ENCODE data around the gene FAM193B.

Gene FAM193B

DNA sequence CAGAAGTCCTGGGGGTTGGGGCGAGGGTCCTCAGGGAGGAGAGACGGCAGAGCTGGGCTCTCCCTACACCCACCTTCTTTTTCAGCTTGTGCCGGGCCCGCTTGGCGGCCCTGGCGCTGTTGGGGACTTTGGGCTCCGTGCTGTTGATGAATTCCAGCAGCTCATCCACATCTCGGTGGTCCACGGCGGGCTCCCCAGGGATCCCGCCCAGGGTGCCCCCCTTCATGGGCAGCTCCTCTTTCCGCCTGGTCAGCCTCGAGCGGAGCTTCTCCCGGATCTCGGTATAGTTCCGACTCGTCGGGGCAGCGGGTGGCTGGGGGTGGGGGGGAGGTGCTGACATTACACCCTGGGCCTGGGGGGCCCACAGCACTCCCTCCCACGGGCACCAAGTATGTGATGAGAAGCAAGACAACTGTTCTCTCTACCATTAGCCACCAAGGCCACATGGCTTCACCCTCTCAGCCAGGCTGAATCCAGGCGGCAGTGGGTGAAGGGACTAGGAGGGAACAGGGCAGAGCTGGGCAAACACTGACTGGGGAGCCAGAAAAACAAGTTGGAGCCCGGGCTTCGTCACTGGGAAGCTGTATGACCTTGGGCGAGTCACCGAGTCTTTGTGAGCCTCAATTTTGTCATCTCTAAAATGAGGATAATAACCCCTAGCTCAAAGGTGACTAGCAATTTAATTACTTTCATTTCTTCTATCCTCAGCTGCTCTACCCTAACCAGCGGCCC lies 23.0 kb downstream of the FAM193B start:
- TF ChIP-seq, protein P1, sequence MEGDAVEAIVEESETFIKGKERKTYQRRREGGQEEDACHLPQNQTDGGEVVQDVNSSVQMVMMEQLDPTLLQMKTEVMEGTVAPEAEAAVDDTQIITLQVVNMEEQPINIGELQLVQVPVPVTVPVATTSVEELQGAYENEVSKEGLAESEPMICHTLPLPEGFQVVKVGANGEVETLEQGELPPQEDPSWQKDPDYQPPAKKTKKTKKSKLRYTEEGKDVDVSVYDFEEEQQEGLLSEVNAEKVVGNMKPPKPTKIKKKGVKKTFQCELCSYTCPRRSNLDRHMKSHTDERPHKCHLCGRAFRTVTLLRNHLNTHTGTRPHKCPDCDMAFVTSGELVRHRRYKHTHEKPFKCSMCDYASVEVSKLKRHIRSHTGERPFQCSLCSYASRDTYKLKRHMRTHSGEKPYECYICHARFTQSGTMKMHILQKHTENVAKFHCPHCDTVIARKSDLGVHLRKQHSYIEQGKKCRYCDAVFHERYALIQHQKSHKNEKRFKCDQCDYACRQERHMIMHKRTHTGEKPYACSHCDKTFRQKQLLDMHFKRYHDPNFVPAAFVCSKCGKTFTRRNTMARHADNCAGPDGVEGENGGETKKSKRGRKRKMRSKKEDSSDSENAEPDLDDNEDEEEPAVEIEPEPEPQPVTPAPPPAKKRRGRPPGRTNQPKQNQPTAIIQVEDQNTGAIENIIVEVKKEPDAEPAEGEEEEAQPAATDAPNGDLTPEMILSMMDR (IDR thresholded peaks at IDR 0.05; ENCODE audit: insufficient read depth, low read depth, low read length, missing control alignments), result no peak
- H3K4me3 ChIP-seq (ENCODE audit: low read length), result no peak overlapping the region
- peak; percentile 84 for DNase-seq (ENCODE audit: low read depth)

DNA sequence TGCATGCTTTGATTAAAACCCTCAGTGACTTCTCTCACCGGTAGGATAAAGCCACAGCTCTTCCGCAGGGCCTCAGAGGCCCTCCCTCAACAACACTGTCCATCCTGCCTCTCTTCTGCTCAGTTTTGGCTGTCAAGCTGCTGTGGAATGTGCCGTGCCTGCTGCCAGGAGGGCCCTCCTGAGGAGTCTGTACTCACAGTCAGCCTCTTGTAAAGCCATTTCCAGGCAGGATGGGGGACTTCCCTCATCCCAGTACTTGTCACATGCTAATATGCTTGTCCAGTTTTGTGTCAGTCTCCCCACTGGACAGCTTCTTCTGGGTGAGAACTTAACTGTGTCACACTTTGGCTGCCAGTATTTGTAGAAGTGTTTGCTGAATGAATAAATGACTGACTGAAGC lies 23.7 kb downstream of the FAM193B start:
- no peak for DNase-seq (ENCODE audit: low read depth)
- no peak overlapping the region for H3K4me3 ChIP-seq (ENCODE audit: low read length)
- TF ChIP-seq, protein P1 (IDR thresholded peaks at IDR 0.05; ENCODE audit: insufficient read depth, low read depth, low read length, missing control alignments), result no peak

DNA sequence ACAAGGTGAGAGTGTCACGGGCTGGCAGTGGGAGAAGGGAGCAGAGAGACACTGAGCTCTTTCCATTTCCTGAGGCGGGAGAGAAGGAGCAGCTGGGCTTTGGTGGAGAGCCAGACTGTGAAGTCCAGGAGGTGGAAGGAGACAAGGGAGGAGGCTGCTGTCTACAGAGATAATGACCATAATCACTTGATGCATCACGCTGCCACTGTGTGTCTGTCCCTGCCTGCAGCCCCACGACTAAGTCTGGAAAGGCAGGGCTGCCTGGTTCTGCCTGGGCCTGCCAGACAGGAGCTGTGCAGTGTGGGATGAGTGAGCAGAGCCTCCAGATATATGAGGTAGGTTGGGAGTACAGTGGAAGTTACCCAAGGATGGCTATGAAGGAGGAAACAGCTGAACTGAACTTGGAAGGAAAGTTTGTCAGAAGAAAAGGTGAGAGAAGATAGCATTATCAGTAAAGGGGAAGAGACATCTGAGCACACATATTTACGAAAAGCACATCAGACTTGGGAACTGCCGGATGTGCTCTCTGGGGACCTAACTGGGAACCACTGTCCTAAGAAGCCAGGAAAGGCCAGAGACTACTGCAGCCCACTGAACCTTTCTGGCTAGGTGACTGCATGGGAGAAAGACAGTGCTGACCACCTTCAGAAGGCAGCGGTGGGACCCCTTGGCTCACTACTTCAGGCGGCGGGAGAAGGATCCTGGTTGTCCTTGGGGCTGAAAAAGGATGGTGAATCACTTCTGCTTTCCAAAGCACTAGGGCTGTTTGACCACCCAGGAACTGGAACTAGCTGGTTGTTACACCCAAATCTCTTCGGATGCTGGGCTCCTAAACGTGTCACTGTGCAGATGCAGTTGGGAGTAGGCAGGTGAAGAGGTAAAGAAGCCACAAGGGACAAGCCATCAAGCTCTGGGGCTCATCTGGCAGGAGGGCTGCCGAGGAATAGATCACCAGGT lies 24.8 kb downstream of the FAM193B start:
- H3K4me3 ChIP-seq (ENCODE audit: low read length), result no peak overlapping the region
- TF ChIP-seq, protein P1 (IDR thresholded peaks at IDR 0.05; ENCODE audit: insufficient read depth, low read depth, low read length, missing control alignments), result no peak
- DNase-seq (ENCODE audit: low read depth), result peak; percentile 73

DNA sequence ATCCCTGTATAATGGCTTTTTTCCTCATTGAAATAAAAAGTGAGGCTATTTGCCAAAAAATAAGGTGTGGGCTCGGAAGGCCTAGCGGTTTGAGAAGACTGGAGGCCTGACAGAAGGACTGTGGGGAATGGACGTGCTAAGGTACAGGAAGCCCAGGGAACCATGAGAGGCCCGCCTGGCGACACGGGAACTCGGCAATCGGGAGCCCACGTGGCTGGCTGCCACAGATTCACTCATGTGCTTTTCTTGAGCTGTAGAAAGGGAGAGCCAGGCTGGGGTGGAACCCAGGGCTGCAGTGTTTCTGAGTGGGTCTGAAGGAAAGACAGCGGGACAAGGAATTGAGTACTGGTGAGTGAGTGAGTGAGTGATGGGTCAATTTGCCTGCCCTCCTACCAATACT lies 25.7 kb downstream of the FAM193B start:
- H3K4me3 ChIP-seq (ENCODE audit: low read length), result no peak overlapping the region
- TF ChIP-seq, protein P1 (IDR thresholded peaks at IDR 0.05; ENCODE audit: insufficient read depth, low read depth, low read length, missing control alignments), result no peak
- DNase-seq (ENCODE audit: low read depth), result no peak

DNA sequence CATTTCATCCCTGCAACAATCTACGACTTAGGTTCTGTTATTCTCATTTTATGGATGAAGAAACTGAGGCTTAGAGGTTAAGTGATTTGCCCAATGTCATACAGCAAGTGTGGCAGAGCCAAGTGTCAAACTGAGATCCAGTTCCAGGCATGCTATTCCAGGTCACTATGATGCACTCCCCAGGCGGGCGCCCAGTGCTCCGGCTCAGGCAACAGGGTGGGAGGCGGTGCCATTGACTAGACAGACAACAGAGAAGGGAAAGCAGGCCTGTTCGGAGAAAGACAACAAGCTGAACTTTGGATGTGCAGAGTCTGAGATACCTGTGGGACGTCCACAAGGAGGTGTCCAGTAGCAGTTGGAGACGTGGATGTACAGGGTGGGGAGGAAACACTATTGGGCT lies 26.8 kb downstream of the FAM193B start:
- H3K4me3 ChIP-seq (ENCODE audit: low read length), result no peak overlapping the region
- no peak for DNase-seq (ENCODE audit: low read depth)
- TF ChIP-seq, protein P1 (IDR thresholded peaks at IDR 0.05; ENCODE audit: insufficient read depth, low read depth, low read length, missing control alignments), result no peak

DNA sequence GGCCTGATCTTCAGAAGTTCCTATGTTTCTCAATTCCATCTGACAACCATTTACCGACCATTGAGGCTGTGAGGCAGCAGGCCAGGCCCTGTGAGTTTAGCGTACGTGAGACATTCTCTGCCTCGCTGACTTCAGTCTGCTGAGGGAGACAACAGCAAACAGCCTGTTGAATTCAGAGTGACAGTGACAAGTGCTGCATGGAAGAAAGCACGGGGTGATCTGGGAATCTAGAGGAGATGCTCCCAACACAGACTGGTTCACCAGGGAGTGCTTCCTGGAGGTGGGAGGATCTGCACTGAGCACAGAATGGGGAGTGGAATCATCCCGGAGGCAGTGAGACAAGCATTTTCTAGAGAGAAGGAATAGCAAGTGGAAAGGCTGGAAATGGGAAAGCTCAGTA lies 27.6 kb downstream of the FAM193B start:
- no peak for DNase-seq (ENCODE audit: low read depth)
- no peak overlapping the region for H3K4me3 ChIP-seq (ENCODE audit: low read length)
- TF ChIP-seq, protein P1 (IDR thresholded peaks at IDR 0.05; ENCODE audit: insufficient read depth, low read depth, low read length, missing control alignments), result no peak
